ENCODE data around the gene CACNA1C.

DNA sequence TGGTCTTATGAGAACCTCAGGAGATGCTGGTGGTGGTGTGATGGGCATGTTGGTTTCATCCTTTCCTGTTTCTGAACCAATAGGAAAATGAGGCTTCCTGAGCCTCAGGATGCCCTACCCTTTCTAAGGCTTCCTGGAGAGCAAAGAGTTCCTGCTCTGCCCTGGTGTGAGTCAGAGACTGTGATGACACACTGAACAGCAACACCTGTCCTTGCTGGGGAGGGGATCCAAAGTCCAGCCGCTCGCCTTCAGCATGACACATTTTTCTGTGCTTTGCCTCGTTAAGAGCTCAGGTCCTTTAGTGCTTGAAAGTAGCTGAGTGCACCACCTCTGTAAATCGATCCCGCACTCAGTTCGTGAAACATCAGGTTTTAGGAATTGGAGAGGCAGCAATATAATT is 116.0 kb downstream of the CACNA1C start:
- TF ChIP-seq, protein P1, sequence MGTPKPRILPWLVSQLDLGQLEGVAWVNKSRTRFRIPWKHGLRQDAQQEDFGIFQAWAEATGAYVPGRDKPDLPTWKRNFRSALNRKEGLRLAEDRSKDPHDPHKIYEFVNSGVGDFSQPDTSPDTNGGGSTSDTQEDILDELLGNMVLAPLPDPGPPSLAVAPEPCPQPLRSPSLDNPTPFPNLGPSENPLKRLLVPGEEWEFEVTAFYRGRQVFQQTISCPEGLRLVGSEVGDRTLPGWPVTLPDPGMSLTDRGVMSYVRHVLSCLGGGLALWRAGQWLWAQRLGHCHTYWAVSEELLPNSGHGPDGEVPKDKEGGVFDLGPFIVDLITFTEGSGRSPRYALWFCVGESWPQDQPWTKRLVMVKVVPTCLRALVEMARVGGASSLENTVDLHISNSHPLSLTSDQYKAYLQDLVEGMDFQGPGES (IDR thresholded peaks at IDR 0.05; ENCODE audit: low read depth, low read length) = no peak
- TF ChIP-seq, protein P2, sequence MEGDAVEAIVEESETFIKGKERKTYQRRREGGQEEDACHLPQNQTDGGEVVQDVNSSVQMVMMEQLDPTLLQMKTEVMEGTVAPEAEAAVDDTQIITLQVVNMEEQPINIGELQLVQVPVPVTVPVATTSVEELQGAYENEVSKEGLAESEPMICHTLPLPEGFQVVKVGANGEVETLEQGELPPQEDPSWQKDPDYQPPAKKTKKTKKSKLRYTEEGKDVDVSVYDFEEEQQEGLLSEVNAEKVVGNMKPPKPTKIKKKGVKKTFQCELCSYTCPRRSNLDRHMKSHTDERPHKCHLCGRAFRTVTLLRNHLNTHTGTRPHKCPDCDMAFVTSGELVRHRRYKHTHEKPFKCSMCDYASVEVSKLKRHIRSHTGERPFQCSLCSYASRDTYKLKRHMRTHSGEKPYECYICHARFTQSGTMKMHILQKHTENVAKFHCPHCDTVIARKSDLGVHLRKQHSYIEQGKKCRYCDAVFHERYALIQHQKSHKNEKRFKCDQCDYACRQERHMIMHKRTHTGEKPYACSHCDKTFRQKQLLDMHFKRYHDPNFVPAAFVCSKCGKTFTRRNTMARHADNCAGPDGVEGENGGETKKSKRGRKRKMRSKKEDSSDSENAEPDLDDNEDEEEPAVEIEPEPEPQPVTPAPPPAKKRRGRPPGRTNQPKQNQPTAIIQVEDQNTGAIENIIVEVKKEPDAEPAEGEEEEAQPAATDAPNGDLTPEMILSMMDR (IDR thresholded peaks at IDR 0.05) = no peak
